Neuronal stem cell (in vitro differentiated cells): ENCODE measurements around the gene NTRK3.

Experiments used
- DNase-seq: peaks from one replicate; pipeline ENCODE4 v3.0.0-alpha.2; 2013; ENCODE audit warnings: low spot score
- H2AFZ ChIP-seq: one replicate; pipeline ENCODE4 v1.6.1; 2013; ENCODE audit warnings: mild to moderate bottlenecking, low read length, inconsistent platforms
- H2AK5ac ChIP-seq: 2 replicates; pipeline ENCODE4 v1.6.1; 2013; ENCODE audit warnings: low read depth, mild to moderate bottlenecking, inconsistent platforms, low read length, moderate library complexity, mixed read lengths
- H2BK120ac ChIP-seq: 2 replicates; pipeline ENCODE4 v1.6.1; 2013; ENCODE audit warnings: low read depth, mild to moderate bottlenecking, inconsistent platforms, low read length, moderate library complexity, mixed read lengths
- H2BK12ac ChIP-seq: one replicate; pipeline ENCODE4 v1.6.1; 2013; ENCODE audit warnings: low read length, inconsistent platforms
- H2BK15ac ChIP-seq: 2 replicates; pipeline ENCODE4 v1.6.1; 2013; ENCODE audit warnings: mild to moderate bottlenecking, low read length, inconsistent platforms, mixed read lengths
- H2BK5ac ChIP-seq: one replicate; pipeline ENCODE4 v1.6.1; 2013; ENCODE audit warnings: inconsistent platforms, mild to moderate bottlenecking, low read length, moderate library complexity
- H3K14ac ChIP-seq: one replicate; pipeline ENCODE4 v1.6.1; 2013; ENCODE audit warnings: low read length, inconsistent platforms
- H3K18ac ChIP-seq: 2 replicates; pipeline ENCODE4 v1.6.1; 2013; ENCODE audit warnings: low read length, inconsistent platforms
- H3K23ac ChIP-seq: 2 replicates; pipeline ENCODE4 v1.6.1; 2013; ENCODE audit warnings: low read depth, mild to moderate bottlenecking, mixed read lengths, low read length, inconsistent platforms; ENCODE audit not compliant: poor library complexity
- H3K27ac ChIP-seq: replicated peaks from 3 replicates; pipeline ENCODE4 v1.5.1; 2013; ENCODE audit warnings: low read length, inconsistent platforms
- H3K27me3 ChIP-seq, 3 experiments: 2 replicates each; pipeline ENCODE4 v1.6.1; 2013; ENCODE audit warnings: low read length in 3 of 3, mild to moderate bottlenecking in 2 of 3, inconsistent platforms in 1 of 3, low read depth in 1 of 3, mixed read lengths in 1 of 3, moderate library complexity in 1 of 3; ENCODE audit not compliant: control insufficient read depth in 3 of 3, insufficient read depth in 3 of 3
- H3K36me3 ChIP-seq, 2 donors: replicated peaks in 1 of 2; 2 replicates each; pipeline ENCODE4 v1.6.1; 2013; ENCODE audit warnings: low read length in 2 of 2; ENCODE audit not compliant: control insufficient read depth in 2 of 2, insufficient read depth in 2 of 2
- H3K4ac ChIP-seq: 2 replicates; pipeline ENCODE4 v1.6.1; 2013; ENCODE audit warnings: inconsistent platforms, mild to moderate bottlenecking, low read length, moderate library complexity
- H3K4me1 ChIP-seq, 2 donors: 1 replicate in 1 of 2; 2 replicates in 1 of 2; pipeline ENCODE4 v1.6.1; 2013; ENCODE audit warnings: low read length in 2 of 2, low read depth in 1 of 2; ENCODE audit not compliant: control insufficient read depth in 2 of 2, insufficient read depth in 1 of 2
- H3K4me2 ChIP-seq: one replicate; pipeline ENCODE4 v1.6.1; 2013; ENCODE audit warnings: mild to moderate bottlenecking, low read length, inconsistent platforms; ENCODE audit not compliant: insufficient read depth, poor library complexity, severe bottlenecking
- H3K4me3 ChIP-seq, 2 donors: 2 replicates each; pipeline ENCODE4 v1.5.1; 2013; ENCODE audit warnings: low read length in 2 of 2, mild to moderate bottlenecking in 2 of 2, inconsistent platforms in 1 of 2, moderate library complexity in 1 of 2
- H3K79me1 ChIP-seq: one replicate; pipeline ENCODE4 v1.6.1; 2013; ENCODE audit warnings: low read depth, mild to moderate bottlenecking, inconsistent platforms, low read length, moderate library complexity
- H3K9ac ChIP-seq: one replicate; pipeline ENCODE4 v1.6.1; 2013; ENCODE audit warnings: mild to moderate bottlenecking, low read depth, low read length, inconsistent platforms; ENCODE audit not compliant: poor library complexity
- H3K9me3 ChIP-seq, 2 donors: replicated peaks in 1 of 2; 2 replicates each; pipeline versions ENCODE3 to v1.6.1; 2013; ENCODE audit warnings: low read length in 2 of 2, mild to moderate bottlenecking in 2 of 2, inconsistent platforms in 1 of 2, low read depth in 1 of 2, mixed read lengths in 1 of 2, moderate library complexity in 1 of 2; ENCODE audit not compliant: control insufficient read depth in 2 of 2, insufficient read depth in 1 of 2
- H4K8ac ChIP-seq: one replicate; pipeline ENCODE4 v1.6.1; 2013; ENCODE audit warnings: low read depth, mild to moderate bottlenecking, inconsistent platforms, low read length, moderate library complexity
- H4K91ac ChIP-seq: one replicate; pipeline ENCODE4 v1.6.1; 2013; ENCODE audit warnings: low read length, low read depth, mild to moderate bottlenecking, inconsistent platforms; ENCODE audit not compliant: poor library complexity
- WGBS, 2 donors: extraction: QIAGEN DNeasy Blood & Tissue Kit; methylation state at CpG; one replicate each; pipeline ENCODE4 v1.1.7; 2013; ENCODE audit warnings: missing lambda C conversion rate in 2 of 2, mixed read lengths in 1 of 2; ENCODE audit not compliant: insufficient read length in 2 of 2, insufficient replicate concordance in 1 of 2; ENCODE audit errors: extremely low coverage in 2 of 2; 5-methylcytosine and 5-hydroxymethylcytosine counted together

NTRK3 gene

GRCh38 chr15:88231909-88232644, 24.5 kb downstream of the NTRK3 start:
- Histone ChIP-seq H4K91ac (no peak overlapping the region), H3K4me2 (no peak overlapping the region), H4K8ac (no peak overlapping the region), H3K4me1 (peaks cover 0 to 4% of the 10 kb centered on the region in 2 donors), H2AFZ (no peak overlapping the region), H3K4ac (no peak overlapping the region), H3K36me3 (no peaks in the 10 kb centered on the region), H3K18ac (no peak overlapping the region), H3K14ac (no peak overlapping the region), H2BK12ac (no peak overlapping the region), H3K4me3 (no peak overlapping the region), H3K27me3 (no peaks in the 10 kb centered on the region), H2BK5ac (no peak overlapping the region), H2BK15ac (no peak overlapping the region), H3K79me1 (no peaks in the 10 kb centered on the region), H3K23ac (no peak overlapping the region), H3K27ac (no peak overlapping the region), H2AK5ac (no peak overlapping the region), H3K9ac (no peak overlapping the region), H3K9me3 (no peaks in the 10 kb centered on the region), H2BK120ac (no peak overlapping the region)
- DNase-seq, result no peak
- no CpG with 5 or more reads among the region's 6 CpGs for WGBS, 2 donors

- H3K9ac ChIP-seq, result no peak overlapping the region
- H3K4me2 ChIP-seq, result no peak overlapping the region
- H3K18ac ChIP-seq, result no peak overlapping the region
- H2AK5ac ChIP-seq, result no peak overlapping the region
- no peak overlapping the region for H2AFZ ChIP-seq
- no peak overlapping the region for H3K27ac ChIP-seq
- H3K27me3 ChIP-seq, result peaks cover 0 to 4% (median 0%) of the 10 kb centered on the region in 3 experiments
- H3K4me3 ChIP-seq, result no peak overlapping the region
- no peak overlapping the region for H3K4ac ChIP-seq
- no peaks in the 10 kb centered on the region for H3K9me3 ChIP-seq
- H2BK5ac ChIP-seq, result no peak overlapping the region
- H4K91ac ChIP-seq, result no peak overlapping the region
- no CpG with 5 or more reads among the region's 2 CpGs for WGBS, 2 donors
- H3K14ac ChIP-seq, result no peak overlapping the region
- no peak overlapping the region for H2BK120ac ChIP-seq
- no peaks in the 10 kb centered on the region for H3K36me3 ChIP-seq
- no peaks in the 10 kb centered on the region for H3K79me1 ChIP-seq
- DNase-seq, result no peak
- H3K4me1 ChIP-seq, result peaks cover 0 to 4% of the 10 kb centered on the region in 2 donors
- no peak overlapping the region for H2BK12ac ChIP-seq
- no peak overlapping the region for H3K23ac ChIP-seq
- H4K8ac ChIP-seq, result no peak overlapping the region
- H2BK15ac ChIP-seq, result no peak overlapping the region
Observed at GRCh38 chr15:88230823-88231222, 25.7 kb downstream of the NTRK3 start.

GRCh38 chr15:88225461-88225860, 31.1 kb downstream of the NTRK3 start:
- DNase-seq, result no peak

GRCh38 chr15:88223084-88223483, 33.5 kb downstream of the NTRK3 start:
- Histone ChIP-seq H3K4me2 (no peak overlapping the region), H3K9ac (peak overlapping the region; percentile 7), H3K18ac (no peak overlapping the region), H3K23ac (no peak overlapping the region), H3K9me3 (no peaks in the 10 kb centered on the region), H3K79me1 (no peaks in the 10 kb centered on the region), H2BK120ac (no peak overlapping the region), H2AFZ (no peak overlapping the region), H3K4me3 (no peak overlapping the region), H3K27me3 (peaks cover 0 to 5% (median 0%) of the 10 kb centered on the region in 3 experiments), H3K4me1 (peaks cover 0 to 4% of the 10 kb centered on the region in 2 donors), H3K14ac (peak overlapping the region; percentile 71), H3K27ac (no peak overlapping the region), H4K91ac (no peak overlapping the region), H2AK5ac (no peak overlapping the region), H2BK12ac (no peak overlapping the region), H4K8ac (no peak overlapping the region), H2BK5ac (no peak overlapping the region), H2BK15ac (no peak overlapping the region), H3K4ac (no peak overlapping the region), H3K36me3 (no peaks in the 10 kb centered on the region)
- no CpG with 5 or more reads among the region's 14 CpGs for WGBS, 2 donors
- no peak for DNase-seq

More at GRCh38 chr15:88225461-88225860, 31.1 kb downstream of the NTRK3 start:
- no peaks in the 10 kb centered on the region for H3K79me1 ChIP-seq
- no peak overlapping the region for H2BK120ac ChIP-seq
- H2BK12ac ChIP-seq, result no peak overlapping the region
- no peak overlapping the region for H3K14ac ChIP-seq
- no peaks in the 10 kb centered on the region for H3K9me3 ChIP-seq
- H4K91ac ChIP-seq, result no peak overlapping the region
- H3K4me3 ChIP-seq, result no peak overlapping the region
- no peak overlapping the region for H4K8ac ChIP-seq
- no peak overlapping the region for H3K18ac ChIP-seq
- H3K27me3 ChIP-seq, result peaks cover 0 to 5% (median 0%) of the 10 kb centered on the region in 3 experiments
- H3K4ac ChIP-seq, result no peak overlapping the region
- no peak overlapping the region for H2AFZ ChIP-seq
- no peak overlapping the region for H2BK5ac ChIP-seq
- no peak overlapping the region for H3K4me2 ChIP-seq
- H3K27ac ChIP-seq, result no peak overlapping the region
- WGBS, 2 donors, result no CpG with 5 or more reads among the region's 5 CpGs
- no peak overlapping the region for H2BK15ac ChIP-seq
- H3K9ac ChIP-seq, result no peak overlapping the region
- H3K36me3 ChIP-seq, result no peaks in the 10 kb centered on the region
- H3K4me1 ChIP-seq, result no peaks in the 10 kb centered on the region
- no peak overlapping the region for H2AK5ac ChIP-seq
- no peak overlapping the region for H3K23ac ChIP-seq
